ENCODE results near the gene KSR2. TPM values are rescaled to one million over a fixed set of nuclear protein-coding genes. Genes with fewer than 3 reads are reported as not detected.

Gene KSR2
- total and polyA plus RNA-seq, 2 donors from 2014 or later = 0.34 to 2.9 TPM

DNA sequence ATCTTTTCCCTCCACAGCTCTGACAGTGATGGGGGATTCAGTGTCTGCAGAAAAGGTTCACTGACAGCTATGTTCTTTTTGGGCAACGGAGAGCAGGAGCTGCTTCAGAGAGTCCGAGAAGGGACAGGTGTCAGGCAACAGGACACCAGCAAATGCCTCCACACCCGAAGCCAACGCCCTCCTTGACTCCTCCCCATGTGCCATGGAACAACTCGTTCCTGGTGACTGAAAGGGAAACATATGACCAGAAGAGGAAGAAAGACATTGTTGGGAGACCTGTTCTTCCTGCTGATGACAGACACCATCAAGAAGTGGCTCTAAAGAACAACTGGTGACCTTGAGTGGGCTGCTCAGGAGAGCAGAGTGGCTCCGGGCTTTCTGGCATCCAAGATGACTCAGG, 435.1 kb downstream of the KSR2 start:
- no peaks in the 10 kb centered on the region for H3K4me1 ChIP-seq (ENCODE audit: control insufficient read depth in 2 of 3, insufficient read depth in 2 of 3, low read depth in 1 of 3, low read length in 3 of 3)
- no peaks in the 10 kb centered on the region for H3K27me3 ChIP-seq (ENCODE audit: control insufficient read depth, insufficient read depth, low read length)
- TF ChIP-seq, protein P1, sequence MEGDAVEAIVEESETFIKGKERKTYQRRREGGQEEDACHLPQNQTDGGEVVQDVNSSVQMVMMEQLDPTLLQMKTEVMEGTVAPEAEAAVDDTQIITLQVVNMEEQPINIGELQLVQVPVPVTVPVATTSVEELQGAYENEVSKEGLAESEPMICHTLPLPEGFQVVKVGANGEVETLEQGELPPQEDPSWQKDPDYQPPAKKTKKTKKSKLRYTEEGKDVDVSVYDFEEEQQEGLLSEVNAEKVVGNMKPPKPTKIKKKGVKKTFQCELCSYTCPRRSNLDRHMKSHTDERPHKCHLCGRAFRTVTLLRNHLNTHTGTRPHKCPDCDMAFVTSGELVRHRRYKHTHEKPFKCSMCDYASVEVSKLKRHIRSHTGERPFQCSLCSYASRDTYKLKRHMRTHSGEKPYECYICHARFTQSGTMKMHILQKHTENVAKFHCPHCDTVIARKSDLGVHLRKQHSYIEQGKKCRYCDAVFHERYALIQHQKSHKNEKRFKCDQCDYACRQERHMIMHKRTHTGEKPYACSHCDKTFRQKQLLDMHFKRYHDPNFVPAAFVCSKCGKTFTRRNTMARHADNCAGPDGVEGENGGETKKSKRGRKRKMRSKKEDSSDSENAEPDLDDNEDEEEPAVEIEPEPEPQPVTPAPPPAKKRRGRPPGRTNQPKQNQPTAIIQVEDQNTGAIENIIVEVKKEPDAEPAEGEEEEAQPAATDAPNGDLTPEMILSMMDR (IDR thresholded peaks at IDR 0.05; ENCODE audit: borderline replicate concordance, extremely low read depth, insufficient read depth) = no peak
- DNase-seq (no peak), FAIRE-seq (no peak)
- intact Hi-C loops (cut with DNase I) = no loop called here
- H3K9me3 ChIP-seq (ENCODE audit: control insufficient read depth in 2 of 3, insufficient read depth in 1 of 3, low read length in 3 of 3) = no peaks in the 10 kb centered on the region
- H3K9ac ChIP-seq (ENCODE audit: low read length in 3 of 3) = no peak overlapping the region
- H3K36me3 ChIP-seq (ENCODE audit: control insufficient read depth in 2 of 3, insufficient read depth in 3 of 3, low read length in 3 of 3) = no peaks in the 10 kb centered on the region
- H3K27ac ChIP-seq (ENCODE audit: low read depth in 2 of 2, low read length in 2 of 2) = no peak overlapping the region
- no peak overlapping the region for H3K4me3 ChIP-seq (ENCODE audit: low read length in 3 of 3)

DNA sequence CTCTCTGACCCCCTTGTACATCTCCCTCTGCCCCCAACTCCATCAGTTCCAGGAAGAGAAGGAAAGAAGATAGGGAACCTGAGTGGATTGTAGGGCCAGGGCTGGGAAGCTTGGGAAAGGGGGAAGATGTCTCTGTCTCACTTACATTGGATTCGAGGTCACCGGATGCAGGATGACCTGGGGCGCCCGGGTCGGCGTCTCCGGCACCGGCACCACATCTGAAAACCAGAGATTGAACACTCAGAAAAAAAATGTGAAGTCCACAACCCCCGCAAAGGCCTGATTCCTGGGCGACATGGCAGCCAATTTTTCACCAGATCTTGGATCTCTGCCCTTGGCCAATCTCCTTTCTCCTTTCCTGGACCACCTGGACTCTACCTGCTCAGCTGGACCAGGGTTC, 438.0 kb downstream of the KSR2 start:
- H3K4me1 ChIP-seq (ENCODE audit: control insufficient read depth in 2 of 3, insufficient read depth in 2 of 3, low read depth in 1 of 3, low read length in 3 of 3) = no peaks in the 10 kb centered on the region
- TF ChIP-seq, protein P1 (IDR thresholded peaks at IDR 0.05; ENCODE audit: borderline replicate concordance, extremely low read depth, insufficient read depth) = no peak
- DNase-seq (no peak), FAIRE-seq (no peak)
- no peaks in the 10 kb centered on the region for H3K27me3 ChIP-seq (ENCODE audit: control insufficient read depth, insufficient read depth, low read length)
- no peaks in the 10 kb centered on the region for H3K36me3 ChIP-seq (ENCODE audit: control insufficient read depth in 2 of 3, insufficient read depth in 3 of 3, low read length in 3 of 3)
- H3K27ac ChIP-seq (ENCODE audit: low read depth in 2 of 2, low read length in 2 of 2) = no peak overlapping the region
- H3K9ac ChIP-seq (ENCODE audit: low read length in 3 of 3) = no peak overlapping the region
- intact Hi-C loops (cut with DNase I) = no loop called here
- no peak overlapping the region for H3K4me3 ChIP-seq (ENCODE audit: low read length in 3 of 3)
- H3K9me3 ChIP-seq (ENCODE audit: control insufficient read depth in 2 of 3, insufficient read depth in 1 of 3, low read length in 3 of 3) = no peaks in the 10 kb centered on the region

DNA sequence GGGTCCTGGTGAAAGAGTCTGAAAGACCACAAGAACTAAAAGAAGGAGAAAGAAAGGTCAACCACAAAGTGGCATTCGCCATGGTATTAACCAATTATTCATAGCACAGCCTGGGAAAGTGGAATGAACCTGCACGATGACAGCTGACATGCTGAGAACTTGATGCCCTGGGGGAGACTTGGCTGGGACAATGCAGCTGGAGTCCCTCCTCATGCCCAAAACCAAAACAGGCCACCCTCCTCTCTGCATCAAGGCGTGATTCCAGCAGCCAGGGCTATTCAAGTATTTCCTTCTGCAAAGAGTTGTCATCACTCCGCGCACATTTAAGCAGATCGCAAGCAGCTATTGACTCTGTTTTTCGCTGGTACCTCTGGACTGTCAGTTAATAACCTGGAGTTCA, 440.3 kb downstream of the KSR2 start:
- no peaks in the 10 kb centered on the region for H3K27me3 ChIP-seq (ENCODE audit: control insufficient read depth, insufficient read depth, low read length)
- no peaks in the 10 kb centered on the region for H3K9me3 ChIP-seq (ENCODE audit: control insufficient read depth in 2 of 3, insufficient read depth in 1 of 3, low read length in 3 of 3)
- FAIRE-seq (no peak), DNase-seq (no peak)
- H3K9ac ChIP-seq (ENCODE audit: low read length in 3 of 3) = no peak overlapping the region
- TF ChIP-seq, protein P1 (IDR thresholded peaks at IDR 0.05; ENCODE audit: borderline replicate concordance, extremely low read depth, insufficient read depth) = no peak
- intact Hi-C loops (cut with DNase I) = no loop called here
- H3K36me3 ChIP-seq (ENCODE audit: control insufficient read depth in 2 of 3, insufficient read depth in 3 of 3, low read length in 3 of 3) = no peaks in the 10 kb centered on the region
- H3K4me1 ChIP-seq (ENCODE audit: control insufficient read depth in 2 of 3, insufficient read depth in 2 of 3, low read depth in 1 of 3, low read length in 3 of 3) = no peaks in the 10 kb centered on the region
- no peak overlapping the region for H3K27ac ChIP-seq (ENCODE audit: low read depth in 2 of 2, low read length in 2 of 2)
- H3K4me3 ChIP-seq (ENCODE audit: low read length in 3 of 3) = no peak overlapping the region

DNA sequence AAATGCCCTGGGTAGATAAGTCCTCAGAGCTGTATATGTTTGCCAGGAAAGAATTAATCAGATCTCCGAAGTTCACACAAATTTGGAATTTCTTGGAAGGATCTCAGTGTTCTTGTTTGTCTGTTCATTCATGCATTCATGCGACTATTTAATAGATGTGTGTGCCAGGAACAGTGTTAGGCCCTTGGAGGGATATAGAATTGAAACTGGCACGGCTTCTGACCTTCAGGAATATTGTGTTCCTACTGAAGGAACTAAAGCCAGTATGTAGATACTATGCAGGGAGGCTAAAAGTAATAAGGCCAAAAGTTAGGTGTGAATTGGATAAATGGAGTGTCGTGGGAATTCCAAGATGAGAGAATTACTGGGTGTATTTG, 441.3 kb downstream of the KSR2 start:
- H3K27me3 ChIP-seq (ENCODE audit: control insufficient read depth, insufficient read depth, low read length) = no peaks in the 10 kb centered on the region
- H3K36me3 ChIP-seq (ENCODE audit: control insufficient read depth in 2 of 3, insufficient read depth in 3 of 3, low read length in 3 of 3) = no peaks in the 10 kb centered on the region
- FAIRE-seq = no peak
- H3K9ac ChIP-seq (ENCODE audit: low read length in 3 of 3) = no peak overlapping the region
- H3K27ac ChIP-seq (ENCODE audit: low read depth in 2 of 2, low read length in 2 of 2) = no peak overlapping the region
- H3K9me3 ChIP-seq (ENCODE audit: control insufficient read depth in 2 of 3, insufficient read depth in 1 of 3, low read length in 3 of 3) = no peaks in the 10 kb centered on the region
- H3K4me3 ChIP-seq (ENCODE audit: low read length in 3 of 3) = no peak overlapping the region
- TF ChIP-seq, protein P1 (IDR thresholded peaks at IDR 0.05; ENCODE audit: borderline replicate concordance, extremely low read depth, insufficient read depth) = no peak
- no peaks in the 10 kb centered on the region for H3K4me1 ChIP-seq (ENCODE audit: control insufficient read depth in 2 of 3, insufficient read depth in 2 of 3, low read depth in 1 of 3, low read length in 3 of 3)
- intact Hi-C loops (cut with DNase I) = no loop called here
- DNase-seq = no peak
